Lung (tissue), 12 donors: ENCODE measurements around the gene POU6F2. TPM values are rescaled to one million over a fixed set of nuclear protein-coding genes. Genes with fewer than 3 reads are reported as not detected.

Experiments used
- ATAC-seq: fragments of 200-7000 bp; cut with Tn5 transposase; one replicate; pipeline ENCODE4 v1.9.1; 2020; ENCODE audit warnings: moderate number of reproducible peaks; ENCODE audit not compliant: insufficient read depth, low FRiP score
- DNase-seq, 3 donors: peaks; one replicate each; pipeline ENCODE4 v3.0.0-alpha.2; 2013 to 2017
- H3K27ac ChIP-seq, 2 donors: one replicate each; pipeline ENCODE4 v1.5.1; 2013; ENCODE audit warnings: mild to moderate bottlenecking in 2 of 2, moderate library complexity in 2 of 2, control low read depth in 1 of 2, inconsistent platforms in 1 of 2, low read depth in 1 of 2, low read length in 1 of 2
- H3K27me3 ChIP-seq, 3 donors: one replicate each; pipeline ENCODE4 v1.5.1; 2013; ENCODE audit warnings: low read length in 2 of 3; ENCODE audit not compliant: control insufficient read depth in 3 of 3, insufficient read depth in 3 of 3
- H3K36me3 ChIP-seq, 4 donors: one replicate each; pipeline ENCODE4 v1.5.1; 2013; ENCODE audit warnings: low read length in 4 of 4, mild to moderate bottlenecking in 1 of 4, moderate library complexity in 1 of 4; ENCODE audit not compliant: control insufficient read depth in 4 of 4, insufficient read depth in 4 of 4
- H3K4me1 ChIP-seq, 5 donors: one replicate each; pipeline ENCODE4 v1.5.1; 2013; ENCODE audit warnings: low read length in 5 of 5, mild to moderate bottlenecking in 2 of 5, moderate library complexity in 1 of 5; ENCODE audit not compliant: control insufficient read depth in 5 of 5, insufficient read depth in 5 of 5
- H3K4me3 ChIP-seq: one replicate; pipeline ENCODE4 v1.5.1; 2013; ENCODE audit warnings: mild to moderate bottlenecking, control low read depth, moderate library complexity
- H3K9ac ChIP-seq, 2 donors: one replicate each; pipeline ENCODE4 v1.5.1; 2013; ENCODE audit warnings: low read length in 2 of 2, control low read depth in 1 of 2; ENCODE audit not compliant: insufficient read depth in 1 of 2
- H3K9me3 ChIP-seq, 4 donors: one replicate each; pipeline ENCODE4 v1.5.1; 2013; ENCODE audit warnings: low read length in 3 of 4, mild to moderate bottlenecking in 1 of 4, moderate library complexity in 1 of 4; ENCODE audit not compliant: control insufficient read depth in 4 of 4, insufficient read depth in 3 of 4
- CTCF ChIP-seq: IDR thresholded peaks from 2 replicates; pipeline ENCODE4 v1.5.1; 2012; ENCODE audit warnings: mild to moderate bottlenecking; ENCODE audit errors: control extremely low read depth, extremely low read depth
- WGBS, 2 donors: extraction: QIAGEN DNeasy Blood & Tissue Kit; methylation state at CpG; one replicate each; pipeline ENCODE4 v1.1.7; 2013; 5-methylcytosine and 5-hydroxymethylcytosine counted together
- polyA plus RNA-seq, 2 donors: library from polyadenylated mRNA; stranded (reverse); fragments of 200-250 nt; gene quantifications; one replicate each; pipeline ENCODE4 v1.2.1, GENCODE V29; 2013
- total RNA-seq, 2 donors: library from RNA; depleted of rRNA in 1 of 2; stranded (reverse); fragments of >200 nt in 1 of 2; gene quantifications; one replicate each; pipeline ENCODE4 v1.2.1, GENCODE V29; 2014 to 2021
- donor health status: control.
- donor health status: control.
- donor health status: Bipolar disorder and iron deficiency.
- donor health status: healthy.
- donor health status: DM: yes; HTN: yes; CAD: no.

The POU6F2 gene
- total and polyA plus RNA-seq, 4 donors, result 0.08 to 0.18 TPM; not detected in 2

- ATAC-seq (no peak), DNase-seq (no peak)
- H3K9ac ChIP-seq, result no peak overlapping the region
- H3K27me3 ChIP-seq, result no peaks in the 10 kb centered on the region
- 80 to 94% methylated on average over 2 of the region's 2 CpGs for WGBS, 2 donors
- no peaks in the 10 kb centered on the region for H3K4me1 ChIP-seq
- no peaks in the 10 kb centered on the region for H3K9me3 ChIP-seq
- no peak for TF ChIP-seq CTCF
- no peak overlapping the region for H3K27ac ChIP-seq
- H3K36me3 ChIP-seq, result no peaks in the 10 kb centered on the region
- no peak overlapping the region for H3K4me3 ChIP-seq
Measured at GRCh38 chr7:39161903-39162302, 184.2 kb downstream of the POU6F2 start.

- no peaks in the 10 kb centered on the region for H3K27me3 ChIP-seq
- no peak overlapping the region for H3K9ac ChIP-seq
- H3K4me1 ChIP-seq, result no peaks in the 10 kb centered on the region
- no peaks in the 10 kb centered on the region for H3K9me3 ChIP-seq
- ATAC-seq, result no peak
- no peak for TF ChIP-seq CTCF
- DNase-seq, result no peak
- WGBS, 2 donors, result 88 to 91% methylated on average over 4 of the region's 4 CpGs
- H3K36me3 ChIP-seq, result no peaks in the 10 kb centered on the region
- no peak overlapping the region for H3K4me3 ChIP-seq
- H3K27ac ChIP-seq, result no peak overlapping the region
Measured at GRCh38 chr7:39164887-39165286, 187.2 kb downstream of the POU6F2 start.

GRCh38 chr7:39168403-39169098 is 190.8 kb downstream of the POU6F2 start:
- DNase-seq, result no peak
- no peaks in the 10 kb centered on the region for H3K36me3 ChIP-seq
- no peaks in the 10 kb centered on the region for H3K9me3 ChIP-seq
- no peak overlapping the region for H3K9ac ChIP-seq
- 78 to 87% methylated on average over 8 of the region's 8 CpGs for WGBS, 2 donors
- H3K27ac ChIP-seq, result no peak overlapping the region
- no peak for TF ChIP-seq CTCF
- no peaks in the 10 kb centered on the region for H3K27me3 ChIP-seq
- H3K4me3 ChIP-seq, result no peak overlapping the region
- ATAC-seq, result no peak
- H3K4me1 ChIP-seq, result no peaks in the 10 kb centered on the region

GRCh38 chr7:39172137-39172536 is 194.4 kb downstream of the POU6F2 start:
- Histone ChIP-seq H3K4me1 (no peaks in the 10 kb centered on the region), H3K4me3 (no peak overlapping the region), H3K9ac (no peak overlapping the region), H3K36me3 (no peaks in the 10 kb centered on the region), H3K27ac (no peak overlapping the region), H3K27me3 (no peaks in the 10 kb centered on the region), H3K9me3 (no peaks in the 10 kb centered on the region)
- TF ChIP-seq CTCF, result no peak
- 53 to 81% methylated on average over 1 of the region's 1 CpG for WGBS, 2 donors
- ATAC-seq (no peak), DNase-seq (no peak)
